NCI-H128 (cell line): ENCODE measurements around the gene PTPN22.

Source experiments
- DNase-seq: peaks from one replicate; lab custom pipeline; 2025; ENCODE audit not compliant: unreplicated experiment; lab: John Stamatoyannopoulos, UW

The PTPN22 gene

GRCh38 chr1:113871597-113872113 is at the start of gene PTPN22:
PTPN22 (minus strand) TSS chr1:113871712.
- no peak for DNase-seq

- no peak for DNase-seq
Measured at GRCh38 chr1:113918243-113918642, 46.7 kb upstream of the PTPN22 start.

GRCh38 chr1:113917400-113918082 is 46.0 kb upstream of the PTPN22 start:
- DNase-seq, result no peak

GRCh38 chr1:113916974-113917373 is 45.5 kb upstream of the PTPN22 start:
- DNase-seq, result no peak

GRCh38 chr1:113913887-113914664 is 42.6 kb upstream of the PTPN22 start:
- no peak for DNase-seq

GRCh38 chr1:113913312-113913668 is 41.8 kb upstream of the PTPN22 start:
- no peak for DNase-seq

GRCh38 chr1:113912594-113913311 is 41.2 kb upstream of the PTPN22 start:
- no peak for DNase-seq

- no peak for DNase-seq
Measured at GRCh38 chr1:113905435-113905861, 33.9 kb upstream of the PTPN22 start.

- DNase-seq, result peak; percentile 98
Measured at GRCh38 chr1:113904674-113905434, 33.3 kb upstream of the PTPN22 start, which contains the start of the genes AP4B1 and DCLRE1B. AP4B1 (minus strand) TSS chr1:113904799; CDS start chr1:113904717, 82 bp downstream. DCLRE1B (plus strand) TSS chr1:113905326; CDS start chr1:113905587, 261 bp downstream.

GRCh38 chr1:113904293-113904673 is 32.8 kb upstream of the PTPN22 start:
- peak; percentile 64 for DNase-seq

GRCh38 chr1:113903501-113904292 is 32.2 kb upstream of the PTPN22 start:
- DNase-seq, result no peak

- DNase-seq, result no peak
Measured at GRCh38 chr1:113901191-113901590, 29.7 kb upstream of the PTPN22 start.

- no peak for DNase-seq
Measured at GRCh38 chr1:113899111-113899510, 27.6 kb upstream of the PTPN22 start.

GRCh38 chr1:113898241-113898814 is 26.8 kb upstream of the PTPN22 start:
- no peak for DNase-seq

GRCh38 chr1:113895961-113896360 is 24.4 kb upstream of the PTPN22 start:
- no peak for DNase-seq

GRCh38 chr1:113895098-113895497 is 23.6 kb upstream of the PTPN22 start:
- DNase-seq, result no peak

GRCh38 chr1:113893267-113893666 is 21.8 kb upstream of the PTPN22 start:
- DNase-seq, result no peak

GRCh38 chr1:113891631-113892220 is 20.2 kb upstream of the PTPN22 start:
- DNase-seq, result no peak

- no peak for DNase-seq
Measured at GRCh38 chr1:113890816-113891215, 19.3 kb upstream of the PTPN22 start.
